HUES48 (cell line): Measurements from ENCODE around the gene ZNF791.
"Not testable (repeated sequence)": the region's sequence is repeated elsewhere in the genome, so short reads cannot be mapped to it uniquely, and the experiment has no call there.

Source experiments
- H3K27ac ChIP-seq: one replicate; pipeline ENCODE4 v1.7.0; 2013; ENCODE audit warnings: low read depth, low read length, inconsistent platforms
- H3K27me3 ChIP-seq: 2 replicates; pipeline ENCODE4 v1.6.1; 2013; ENCODE audit warnings: mild to moderate bottlenecking, low read length; ENCODE audit not compliant: control insufficient read depth, insufficient read depth
- H3K36me3 ChIP-seq: 2 replicates; pipeline ENCODE4 v1.6.1; 2013; ENCODE audit warnings: low read length; ENCODE audit not compliant: control insufficient read depth, insufficient read depth
- H3K4me1 ChIP-seq: 2 replicates; pipeline ENCODE4 v1.6.1; 2013; ENCODE audit warnings: mild to moderate bottlenecking, low read length; ENCODE audit not compliant: control insufficient read depth, insufficient read depth
- H3K4me3 ChIP-seq: 2 replicates; pipeline ENCODE4 v1.5.1; 2013; ENCODE audit warnings: mild to moderate bottlenecking, low read depth, low read length
- H3K9ac ChIP-seq: 2 replicates; pipeline ENCODE4 v1.6.1; 2013; ENCODE audit warnings: mild to moderate bottlenecking, low read depth, low read length, moderate library complexity
- H3K9me3 ChIP-seq: 2 replicates; pipeline ENCODE4 v1.6.1; 2013; ENCODE audit warnings: low read length; ENCODE audit not compliant: control insufficient read depth, insufficient read depth

The ZNF791 gene

DNA sequence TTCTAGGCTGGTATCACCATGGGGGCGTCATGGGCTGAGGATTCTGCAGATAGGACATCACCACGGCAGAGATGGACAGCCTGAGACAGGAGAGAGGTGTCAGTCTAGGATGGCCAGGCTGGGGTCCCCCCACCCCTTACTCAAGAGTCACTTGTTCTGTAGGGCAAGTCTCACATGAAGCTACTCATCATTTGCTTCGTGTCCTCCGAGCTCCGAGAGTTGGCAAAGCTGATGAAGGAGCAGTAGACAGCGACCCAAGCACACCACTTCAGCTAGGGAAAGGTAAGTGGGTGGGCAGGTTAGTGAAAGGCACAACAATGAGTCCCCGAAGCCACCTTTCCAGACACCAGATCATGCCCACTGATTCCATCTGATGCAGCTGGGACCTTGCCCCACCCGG, 57.6 kb downstream of the ZNF791 start:
- Histone ChIP-seq H3K27ac (no peak overlapping the region), H3K27me3 (no peaks in the 10 kb centered on the region), H3K9me3 (no peaks in the 10 kb centered on the region), H3K36me3 (peaks cover 25% of the 10 kb centered on the region), H3K9ac (no peak overlapping the region), H3K4me1 (peaks cover 9% of the 10 kb centered on the region), H3K4me3 (peak overlapping the region; percentile 97)

DNA sequence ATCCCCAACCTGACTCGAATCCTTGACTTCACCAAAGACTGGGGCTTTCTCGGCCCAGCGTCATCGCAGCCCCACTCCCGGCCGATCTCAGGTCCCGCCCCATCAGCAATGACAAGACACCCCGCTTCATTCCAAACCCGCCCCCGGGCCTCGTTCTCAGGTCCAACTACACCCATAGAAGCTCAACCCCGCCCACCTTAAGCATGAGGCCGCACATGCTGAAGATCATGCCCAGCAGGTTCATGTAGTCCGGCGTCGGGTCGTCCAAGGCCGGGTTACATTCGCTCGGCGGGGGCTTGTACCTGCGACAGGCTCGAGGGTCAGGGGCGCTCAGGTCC, 58.2 kb downstream of the ZNF791 start:
- Histone ChIP-seq H3K9me3 (no peaks in the 10 kb centered on the region), H3K27ac (peak overlapping the region; percentile 95), H3K9ac (peak overlapping the region; percentile 87), H3K36me3 (peaks cover 24% of the 10 kb centered on the region), H3K27me3 (no peaks in the 10 kb centered on the region), H3K4me3 (peak overlapping the region; percentile 97), H3K4me1 (peaks cover 9% of the 10 kb centered on the region)

DNA sequence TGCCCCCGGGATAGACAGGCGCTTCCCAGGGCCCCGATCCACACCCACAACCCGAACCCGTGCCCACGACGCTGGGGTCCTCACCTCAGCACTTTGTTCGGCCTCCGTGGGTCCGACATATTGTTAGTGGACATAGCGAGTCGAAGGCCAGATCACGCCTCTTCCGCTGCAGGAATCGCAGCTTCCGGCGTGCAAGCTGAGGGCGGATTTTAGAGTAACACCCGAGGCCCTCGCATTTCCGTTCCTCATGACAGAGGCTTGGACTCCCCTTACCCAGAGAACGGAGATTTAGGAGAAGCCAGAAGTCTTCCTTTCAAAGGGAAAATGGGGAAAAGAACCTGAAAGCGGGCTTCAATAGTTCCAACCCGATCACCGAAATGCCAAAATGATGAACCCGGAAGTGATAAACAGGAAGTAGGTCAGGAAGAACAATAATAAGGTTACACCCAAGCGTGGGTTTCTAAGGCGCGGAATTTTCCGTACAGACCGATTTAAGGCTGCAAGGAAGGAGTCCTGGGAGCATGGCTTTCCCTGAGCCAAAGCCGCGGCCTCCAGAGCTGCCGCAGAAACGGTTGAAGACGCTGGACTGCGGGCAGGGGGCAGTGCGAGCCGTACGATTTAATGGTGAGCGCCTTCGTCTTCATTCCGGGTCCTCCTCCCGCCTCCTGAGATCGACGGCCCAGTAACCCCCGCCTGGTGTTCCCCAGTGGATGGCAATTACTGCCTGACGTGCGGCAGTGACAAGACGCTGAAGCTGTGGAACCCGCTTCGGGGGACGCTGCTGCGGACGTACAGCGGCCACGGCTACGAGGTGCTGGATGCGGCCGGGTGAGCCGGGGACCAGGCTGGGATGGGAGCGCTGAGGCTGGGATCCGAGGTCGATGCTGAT, 58.8 kb downstream of the ZNF791 start:
- Histone ChIP-seq H3K27me3 (no peaks in the 10 kb centered on the region), H3K9me3 (no peaks in the 10 kb centered on the region), H3K36me3 (peaks cover 29% of the 10 kb centered on the region), H3K9ac (peak overlapping the region; percentile 87), H3K4me1 (peaks cover 9% of the 10 kb centered on the region), H3K27ac (peak overlapping the region; percentile 95), H3K4me3 (peak overlapping the region; percentile 97)

DNA sequence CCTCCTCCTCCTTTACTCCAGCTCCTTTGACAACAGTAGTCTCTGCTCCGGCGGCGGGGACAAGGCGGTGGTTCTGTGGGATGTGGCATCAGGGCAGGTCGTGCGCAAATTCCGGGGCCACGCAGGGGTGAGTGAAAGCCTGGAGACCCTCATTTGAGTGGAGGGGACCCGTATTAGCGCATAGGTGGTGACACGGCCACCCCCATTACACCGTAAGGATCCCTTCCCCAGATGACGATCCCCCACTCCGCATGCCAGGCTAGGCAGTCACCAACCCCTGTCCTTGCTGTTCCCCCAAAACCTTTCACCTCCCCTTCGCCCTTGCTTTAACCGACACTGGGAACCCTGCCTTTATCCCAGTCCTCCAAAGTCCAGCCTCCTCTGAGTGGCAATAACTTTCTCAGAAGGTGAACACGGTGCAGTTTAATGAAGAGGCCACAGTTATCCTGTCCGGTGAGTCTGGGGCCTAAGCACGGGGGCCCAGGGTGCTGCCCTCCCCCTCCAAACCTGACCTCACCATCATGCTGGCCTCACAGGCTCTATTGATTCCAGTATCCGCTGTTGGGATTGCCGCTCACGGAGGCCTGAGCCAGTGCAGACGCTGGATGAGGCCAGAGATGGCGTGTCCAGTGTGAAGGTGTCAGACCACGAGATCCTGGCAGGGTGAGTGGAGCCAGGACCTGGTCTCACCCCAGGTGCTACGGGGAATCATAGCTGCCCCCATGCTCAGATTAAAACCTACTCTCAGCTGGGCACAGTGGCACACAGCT, 59.6 kb downstream of the ZNF791 start:
- H3K27ac ChIP-seq: peak overlapping the region; percentile 95

DNA sequence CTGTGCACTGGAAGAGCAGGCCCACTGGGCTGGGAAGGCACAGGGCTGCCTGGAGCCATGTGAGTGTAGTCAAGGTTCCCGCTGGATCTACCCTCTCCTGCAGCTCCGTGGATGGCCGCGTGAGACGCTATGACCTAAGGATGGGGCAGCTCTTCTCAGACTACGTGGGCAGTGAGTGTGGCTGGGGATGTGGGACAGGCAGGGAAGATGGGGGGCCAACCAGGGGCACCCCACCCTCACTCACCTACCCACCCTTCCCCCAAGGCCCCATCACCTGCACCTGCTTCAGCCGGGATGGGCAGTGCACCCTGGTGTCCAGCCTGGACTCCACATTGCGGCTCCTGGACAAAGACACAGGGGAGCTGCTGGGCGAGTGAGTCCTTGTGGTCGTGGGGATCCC, 62.0 kb downstream of the ZNF791 start:
- no peak overlapping the region for H3K27ac ChIP-seq
- no peak overlapping the region for H3K9ac ChIP-seq
- no peaks in the 10 kb centered on the region for H3K27me3 ChIP-seq
- H3K4me3 ChIP-seq: no peak overlapping the region
- no peaks in the 10 kb centered on the region for H3K9me3 ChIP-seq
- peaks cover 9% of the 10 kb centered on the region for H3K4me1 ChIP-seq
- peaks cover 46% of the 10 kb centered on the region for H3K36me3 ChIP-seq

More for the DNA sequence above, 59.6 kb downstream of the ZNF791 start:
- H3K27me3 ChIP-seq: no peaks in the 10 kb centered on the region
- peak overlapping the region; percentile 87 for H3K9ac ChIP-seq
- peak overlapping the region; percentile 97 for H3K4me3 ChIP-seq
- peaks cover 9% of the 10 kb centered on the region for H3K4me1 ChIP-seq
- no peaks in the 10 kb centered on the region for H3K9me3 ChIP-seq
- H3K36me3 ChIP-seq: peaks cover 28% of the 10 kb centered on the region

DNA sequence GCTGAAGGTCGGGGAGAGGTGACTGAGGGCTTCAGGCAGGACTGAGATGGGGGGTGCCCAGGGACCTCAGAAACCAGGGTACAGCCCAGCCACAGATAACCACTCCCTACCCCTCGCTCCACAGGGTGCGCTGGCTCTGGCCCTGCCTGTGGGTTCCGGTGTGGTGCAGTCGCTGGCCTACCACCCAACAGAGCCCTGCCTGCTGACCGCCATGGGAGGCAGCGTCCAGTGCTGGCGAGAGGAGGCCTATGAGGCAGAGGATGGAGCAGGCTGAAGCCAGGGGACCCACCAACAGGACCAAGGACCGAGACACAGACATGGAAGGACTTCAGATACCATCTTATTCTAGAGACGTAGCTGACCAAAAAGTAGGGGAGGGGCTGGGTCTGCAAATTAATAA, 64.7 kb downstream of the ZNF791 start:
- Histone ChIP-seq H3K4me3 (no peak overlapping the region), H3K9ac (no peak overlapping the region), H3K27me3 (no peaks in the 10 kb centered on the region), H3K27ac (no peak overlapping the region), H3K4me1 (peaks cover 2% of the 10 kb centered on the region; the same call in 1 of the 2 replicates), H3K36me3 (peaks cover 67% of the 10 kb centered on the region), H3K9me3 (no peaks in the 10 kb centered on the region)

DNA sequence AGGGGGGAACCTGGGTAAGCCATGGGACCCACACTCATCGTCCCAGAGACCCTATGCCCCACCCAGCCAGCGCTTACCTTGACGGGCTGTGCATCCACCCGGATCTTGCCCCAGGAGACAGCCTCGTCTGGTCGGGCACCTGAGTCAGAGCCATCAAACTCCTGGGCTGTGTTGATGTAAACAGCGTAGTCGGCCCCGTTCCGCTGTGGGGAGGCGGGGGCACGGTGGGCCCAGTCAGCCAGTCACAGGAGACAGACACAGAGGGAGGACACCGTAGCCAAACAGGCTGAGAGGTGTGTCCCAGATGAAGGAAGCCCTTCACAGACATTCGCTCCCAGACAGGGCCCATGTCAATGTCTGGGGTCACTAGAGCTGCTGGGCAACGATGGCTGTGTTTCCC, 65.2 kb downstream of the ZNF791 start:
- no peaks in the 10 kb centered on the region for H3K9me3 ChIP-seq
- no peaks in the 10 kb centered on the region for H3K27me3 ChIP-seq
- H3K27ac ChIP-seq: no peak overlapping the region
- no peak overlapping the region for H3K4me3 ChIP-seq
- no peak overlapping the region for H3K9ac ChIP-seq
- peaks cover 67% of the 10 kb centered on the region for H3K36me3 ChIP-seq
- no peaks in the 10 kb centered on the region for H3K4me1 ChIP-seq

DNA sequence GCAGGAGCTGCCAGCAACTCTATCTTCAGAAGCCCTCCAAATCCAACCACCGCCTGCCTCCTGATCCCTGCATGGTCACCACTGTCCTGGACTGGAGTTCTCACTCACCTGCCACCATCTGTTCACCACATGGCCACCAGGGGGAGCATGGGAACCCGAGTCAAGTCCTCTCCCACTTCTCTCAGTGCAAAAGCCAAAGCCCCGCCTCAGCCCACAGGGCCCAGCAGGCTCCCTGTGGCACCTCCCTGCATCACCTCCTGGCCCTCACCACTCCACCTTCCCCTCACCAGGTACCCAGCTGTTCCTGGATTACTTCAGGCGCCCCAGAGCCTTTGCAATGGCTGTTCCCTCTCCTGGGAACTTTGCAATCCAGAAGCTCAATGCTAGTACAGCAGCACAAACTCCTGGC, 65.7 kb downstream of the ZNF791 start:
- Histone ChIP-seq H3K27me3 (no peaks in the 10 kb centered on the region), H3K36me3 (peaks cover 67% of the 10 kb centered on the region), H3K4me3 (no peak overlapping the region), H3K9me3 (no peaks in the 10 kb centered on the region), H3K27ac (no peak overlapping the region), H3K9ac (no peak overlapping the region), H3K4me1 (no peaks in the 10 kb centered on the region)

DNA sequence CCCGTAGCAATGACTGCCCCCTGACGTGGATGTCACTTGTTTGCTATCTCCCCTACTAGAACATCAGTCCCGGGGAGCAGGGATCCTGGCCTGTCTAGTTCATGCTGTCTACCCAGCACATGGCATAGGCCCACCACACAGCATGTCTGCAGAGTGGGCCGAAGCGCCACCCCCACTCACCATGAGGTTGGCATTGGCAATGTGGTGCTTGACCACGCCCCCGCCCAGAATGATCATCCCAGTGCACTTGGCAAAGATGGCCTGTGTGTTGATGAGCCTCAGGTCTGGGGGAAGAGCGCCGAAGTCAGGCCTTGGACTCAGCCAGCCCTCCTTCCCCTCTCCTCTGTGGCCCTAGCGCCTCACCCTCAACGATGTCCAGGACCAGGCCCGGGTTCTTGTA, 66.2 kb downstream of the ZNF791 start:
- no peaks in the 10 kb centered on the region for H3K4me1 ChIP-seq
- H3K36me3 ChIP-seq: peaks cover 66% of the 10 kb centered on the region
- H3K27me3 ChIP-seq: no peaks in the 10 kb centered on the region
- no peaks in the 10 kb centered on the region for H3K9me3 ChIP-seq
- H3K4me3 ChIP-seq: no peak overlapping the region
- H3K9ac ChIP-seq: no peak overlapping the region
- H3K27ac ChIP-seq: no peak overlapping the region

DNA sequence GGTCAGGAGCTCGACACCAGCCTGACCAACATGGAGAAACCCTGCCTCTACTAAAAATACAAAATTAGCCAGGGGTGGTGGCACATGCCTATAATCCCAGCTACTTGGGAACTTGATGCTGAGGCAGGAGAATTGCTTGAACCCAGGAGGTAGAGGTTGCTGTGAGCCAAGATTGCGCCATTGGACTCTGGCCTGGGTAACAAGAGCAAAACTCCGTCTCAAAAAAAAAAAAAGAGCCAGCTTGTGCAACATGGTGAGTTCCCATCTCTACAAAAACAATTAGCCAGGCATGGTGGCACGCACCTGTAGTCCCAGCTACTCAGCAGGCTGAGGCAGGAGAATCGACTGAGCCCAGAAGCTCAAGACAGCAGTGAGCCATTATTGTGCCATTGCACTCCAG, 67.3 kb downstream of the ZNF791 start:
- H3K27ac ChIP-seq, H3K27me3 ChIP-seq, H3K4me1 ChIP-seq, H3K9me3 ChIP-seq, H3K4me3 ChIP-seq, H3K9ac ChIP-seq: not testable (repeated sequence)
- H3K36me3 ChIP-seq: peaks cover 58% of the 10 kb centered on the region

DNA sequence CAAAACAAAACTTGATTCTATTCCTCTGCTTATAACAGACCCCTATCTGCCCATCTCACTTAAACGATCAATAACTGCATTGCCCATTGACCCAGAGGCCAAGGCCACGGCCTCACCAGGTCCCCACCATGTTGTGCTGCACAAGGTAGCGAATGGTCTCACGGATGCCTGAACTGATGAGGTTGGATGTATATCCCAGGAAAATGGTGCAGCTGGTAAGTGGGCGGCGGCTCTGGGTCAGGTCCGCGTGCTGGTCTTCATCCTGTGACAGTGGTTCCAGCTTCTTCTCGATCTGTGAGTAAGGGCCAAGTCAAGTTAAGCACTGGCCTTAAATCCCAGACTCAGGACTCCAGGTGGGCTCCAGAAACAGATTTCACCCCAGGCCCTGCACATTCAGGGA, 69.3 kb downstream of the ZNF791 start:
- Histone ChIP-seq H3K4me3 (no peak overlapping the region), H3K4me1 (no peaks in the 10 kb centered on the region), H3K27ac (no peak overlapping the region), H3K36me3 (peaks cover 43% of the 10 kb centered on the region), H3K27me3 (no peaks in the 10 kb centered on the region), H3K9me3 (no peaks in the 10 kb centered on the region), H3K9ac (no peak overlapping the region)
